ENCODE measurements around the gene COL28A1. TPM values are rescaled to one million over a fixed set of nuclear protein-coding genes. Genes with fewer than 3 reads are reported as not detected.

Gene COL28A1
- total and polyA plus RNA-seq, 2 experiments from 2014 or later = 0.31 to 0.70 TPM

GRCh38 chr7:7369134-7369533 lies 166.5 kb downstream of the COL28A1 start (continued):
- no peak for TF ChIP-seq ETS1 (IDR thresholded peaks at IDR 0.05)
- TF ChIP-seq NANOG (IDR thresholded peaks at IDR 0.05; ENCODE audit: borderline replicate concordance) = no peak
- TF ChIP-seq EZH2 (IDR thresholded peaks at IDR 0.05; ENCODE audit: low read depth, unreplicated experiment) = no peak
- no peak for TF ChIP-seq POLR2AphosphoS5 (IDR thresholded peaks at IDR 0.05; ENCODE audit: low read depth)

- Histone ChIP-seq H3K4me2 (peak overlapping the region; percentile 27; the same call in 1 of the 2 replicates), H3K79me2 (replicated peaks; ENCODE audit: insufficient read depth) (no peaks in the 10 kb centered on the region), H3K27me3 (ENCODE audit: insufficient read depth) (no peaks in the 10 kb centered on the region), H3K4me3 (no peak overlapping the region), H3F3A (replicated peaks; ENCODE audit: low read depth) (peaks cover 5% of the 10 kb centered on the region; the same call in 1 of the 2 replicates), H3K4me1 (ENCODE audit: insufficient read depth) (peaks cover 26% of the 10 kb centered on the region), H3K9me2 (ENCODE audit: insufficient read depth) (0 out of 2 replicates have a peak, but pooled peaks cover 7% of the 10 kb centered on the region), H4K20me1 (replicated peaks; ENCODE audit: insufficient read depth) (no peaks in the 10 kb centered on the region), H2AFZ (no peak overlapping the region), H3K36me3 (ENCODE audit: insufficient read depth) (0 out of 2 replicates have a peak, but pooled peaks cover 11% of the 10 kb centered on the region), H3K27ac (ENCODE audit: low read depth) (no peak overlapping the region)
- ATAC-seq (no peak), DNase-seq (ENCODE audit: low spot score) (peak; percentile 64)
- Mint-ChIP-seq H3K4me3 (no peak overlapping the region), H3K4me1 (peaks cover 45% of the 10 kb centered on the region), H3K9me3 (peaks cover 26% of the 10 kb centered on the region), H3K27me3 (ENCODE audit: insufficient read depth, low read depth, poor library complexity) (peaks cover 5% of the 10 kb centered on the region), H3K27ac (peak overlapping the region; percentile 2; the same call in 1 of the 2 replicates), H3K36me3 (ENCODE audit: low read depth) (peaks cover 27% of the 10 kb centered on the region)
- no peak for TF ChIP-seq NANOG (IDR thresholded peaks at IDR 0.05; ENCODE audit: borderline replicate concordance)
- no peak for TF ChIP-seq EZH2phosphoT487 (IDR thresholded peaks at IDR 0.05; ENCODE audit: unreplicated experiment)
- TF ChIP-seq REST (IDR thresholded peaks at IDR 0.05; ENCODE audit: unreplicated experiment) = no peak
- no peak for TF ChIP-seq ZNF462 (CRISPR knock-in tag; IDR thresholded peaks at IDR 0.05)
- no peak for TF ChIP-seq ZNF114 (CRISPR knock-in tag; IDR thresholded peaks at IDR 0.05)
- TF ChIP-seq ETS1 (IDR thresholded peaks at IDR 0.05) = no peak
- TF ChIP-seq CTCF (conservative IDR thresholded peaks at IDR 0.05; ENCODE audit: low read depth in 2 of 2) = no peak
- TF ChIP-seq POLR2AphosphoS5 (IDR thresholded peaks at IDR 0.05; ENCODE audit: low read depth) = no peak
- no peak for TF ChIP-seq JUNB (IDR thresholded peaks at IDR 0.05; ENCODE audit: unreplicated experiment)
Measured at GRCh38 chr7:7354674-7355073, 181.0 kb downstream of the COL28A1 start.
